Upper lobe of left lung (tissue), 4 donors: ENCODE data around the gene TSKU.

Experiments
- CTCF ChIP-seq, 6 experiments: fragments of 450-650 bp in 4 of 6; fragments of 200-600 bp in 2 of 6; sonication (generic) in 2 of 6; IDR thresholded peaks; one replicate each; pipeline ENCODE4 v1.5.1; 2016 to 2019; ENCODE audit warnings: antibody characterized with exemption in 6 of 6
- EP300 ChIP-seq, 4 donors: sonication (generic); formaldehyde crosslinking; IDR thresholded peaks; one replicate each; pipeline ENCODE4 v1.5.1; 2017; ENCODE audit warnings: antibody characterized with exemption in 4 of 4, control low read depth in 2 of 4
- POLR2A ChIP-seq, 4 donors: fragments of 450-650 bp; IDR thresholded peaks; one replicate each; pipeline ENCODE4 v1.5.1; 2016 to 2017; ENCODE audit warnings: antibody characterized with exemption in 4 of 4, mild to moderate bottlenecking in 2 of 4
- POLR2AphosphoS5 ChIP-seq, 2 donors: sonication (generic); formaldehyde crosslinking; IDR thresholded peaks; one replicate each; pipeline ENCODE4 v1.5.1; 2017; ENCODE audit warnings: antibody characterized with exemption in 2 of 2

DNA sequence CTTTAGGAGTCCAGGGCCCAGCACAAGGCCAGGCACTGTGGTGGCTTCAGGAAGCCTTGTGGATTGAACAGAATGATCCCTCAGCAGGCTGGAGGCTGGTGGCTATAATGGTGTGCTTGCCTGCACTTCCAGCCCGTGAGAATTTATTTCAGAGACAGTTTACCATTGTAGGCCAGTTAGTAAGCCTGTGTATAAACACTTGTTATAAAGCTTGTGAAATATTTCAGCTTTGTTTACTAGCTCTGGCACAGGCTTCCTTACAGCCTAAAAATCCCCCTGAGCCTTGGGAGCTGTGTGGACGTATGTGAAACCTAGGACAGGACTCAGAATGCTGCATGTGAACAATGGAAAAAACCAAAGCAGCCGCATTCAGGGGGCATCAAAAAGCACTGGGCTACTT is 51.0 kb downstream of the TSKU start:
- TF ChIP-seq CTCF (IDR thresholded peaks at IDR 0.05) (no peak), POLR2AphosphoS5 (IDR thresholded peaks at IDR 0.05) (peak in 1 of 2 donors; percentile 16), POLR2A (IDR thresholded peaks at IDR 0.05) (no peak), EP300 (IDR thresholded peaks at IDR 0.05) (no peak)
